H1 (cell line): ENCODE results near the gene VPS35.
"Not testable (repeated sequence)": the region's sequence is repeated elsewhere in the genome, so short reads cannot be mapped to it uniquely, and the experiment has no call there.

Experiments used
- CTCF ChIP-seq, 3 experiments: IDR thresholded peaks; 1 replicate in 2 of 3; 2 replicates in 1 of 3; pipeline versions ENCODE4 v1.5.1 to v1.6.1; 2011; ENCODE audit warnings: low read length in 3 of 3, mild to moderate bottlenecking in 3 of 3, inconsistent platforms in 2 of 3, low read depth in 1 of 3, moderate library complexity in 1 of 3; ENCODE audit not compliant: insufficient read depth in 1 of 3; ENCODE audit errors: control extremely low read depth in 1 of 3
- SP2 ChIP-seq: IDR thresholded peaks from 2 replicates; pipeline ENCODE4 v1.6.1; 2012; ENCODE audit warnings: mild to moderate bottlenecking, low read length, inconsistent platforms
- ZNF274 ChIP-seq: IDR thresholded peaks from 2 replicates; pipeline ENCODE4 v1.7.0; 2012; ENCODE audit warnings: low read length, borderline replicate concordance; ENCODE audit errors: extremely low read depth

DNA sequence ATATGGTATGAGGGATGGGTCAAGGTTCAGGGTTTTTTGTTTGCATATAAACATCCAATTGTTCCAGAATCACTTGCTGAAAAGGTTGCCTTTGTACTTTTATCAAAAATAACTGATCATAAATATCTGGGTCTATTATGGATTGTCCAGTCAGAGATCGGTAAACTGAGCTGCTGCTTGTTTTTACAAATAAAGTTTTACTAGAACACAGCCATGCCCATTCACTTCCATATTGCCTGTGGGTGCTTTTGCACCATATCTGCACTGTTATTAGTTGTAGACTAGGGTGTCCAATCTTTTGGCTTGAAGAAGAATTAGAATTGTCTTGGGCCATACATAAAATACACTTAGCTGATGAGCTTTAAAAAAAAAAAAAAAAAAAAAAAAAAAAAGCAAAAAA, 11.0 kb downstream of the VPS35 start:
- not testable (repeated sequence) for TF ChIP-seq ZNF274; CTCF (IDR thresholded peaks at IDR 0.05; ENCODE audit: control extremely low read depth in 1 of 3, insufficient read depth in 1 of 3, low read depth in 1 of 3, low read length in 3 of 3); SP2
